ENCODE measurements around the gene TLL1.

- TF ChIP-seq REST (IDR thresholded peaks at IDR 0.05; ENCODE audit: unreplicated experiment) = no peak
- TF ChIP-seq ETS1 (IDR thresholded peaks at IDR 0.05) = no peak
- TF ChIP-seq CTCF (conservative IDR thresholded peaks at IDR 0.05; ENCODE audit: low read depth in 2 of 2) = no peak
- TF ChIP-seq POLR2AphosphoS5 (IDR thresholded peaks at IDR 0.05; ENCODE audit: low read depth) = no peak
- no peak for TF ChIP-seq EZH2 (IDR thresholded peaks at IDR 0.05; ENCODE audit: low read depth, unreplicated experiment)
- no peak for TF ChIP-seq CREB1 (CRISPR knock-in tag; IDR thresholded peaks at IDR 0.05; ENCODE audit: low read depth)
- TF ChIP-seq ZNF462 (CRISPR knock-in tag; IDR thresholded peaks at IDR 0.05) = no peak
- TF ChIP-seq EZH2phosphoT487 (IDR thresholded peaks at IDR 0.05; ENCODE audit: unreplicated experiment) = no peak
- TF ChIP-seq JUNB (IDR thresholded peaks at IDR 0.05; ENCODE audit: unreplicated experiment) = no peak
- no peak for TF ChIP-seq NANOG (IDR thresholded peaks at IDR 0.05; ENCODE audit: borderline replicate concordance)
Observed at GRCh38 chr4:166088576-166088975, 215.5 kb downstream of the TLL1 start.

All from GM23338 (cell line).